Hepatocyte (in vitro differentiated cells): ENCODE measurements around the gene DIAPH2. TPM values are rescaled to one million over a fixed set of nuclear protein-coding genes. Genes with fewer than 3 reads are reported as not detected.

Experiments
- DNase-seq: peaks from one replicate; pipeline ENCODE4 v3.0.0-alpha.2; 2016; ENCODE audit warnings: low spot score
- H2AFZ ChIP-seq: fragments of 200-600 bp; sonication (generic); 2 replicates; pipeline ENCODE4 v1.6.0; 2016; ENCODE audit warnings: antibody characterized with exemption, mild to moderate bottlenecking
- H3K27ac ChIP-seq: fragments of 200-600 bp; sonication (generic); 2 replicates; pipeline ENCODE4 v1.5.1; 2016; ENCODE audit warnings: mild to moderate bottlenecking
- H3K27me3 ChIP-seq: fragments of 200-600 bp; sonication (generic); 2 replicates; pipeline ENCODE4 v1.6.1; 2016
- H3K36me3 ChIP-seq: fragments of 200-600 bp; sonication (generic); replicated peaks from 2 replicates; pipeline ENCODE4 v1.5.1; 2016; ENCODE audit warnings: low read depth; ENCODE audit not compliant: insufficient read depth
- H3K4me1 ChIP-seq: fragments of 200-600 bp; sonication (generic); 2 replicates; pipeline ENCODE4 v1.5.1; 2016; ENCODE audit warnings: mild to moderate bottlenecking, moderate library complexity; ENCODE audit not compliant: insufficient read depth
- H3K4me2 ChIP-seq: fragments of 200-600 bp; sonication (generic); 2 replicates; pipeline ENCODE4 v1.6.0; 2016
- H3K4me3 ChIP-seq: fragments of 200-600 bp; sonication (generic); 2 replicates; pipeline ENCODE4 v1.5.1; 2016; ENCODE audit warnings: mild to moderate bottlenecking
- H3K79me2 ChIP-seq: fragments of 200-600 bp; sonication (generic); 2 replicates; pipeline ENCODE4 v1.6.0; 2017; ENCODE audit warnings: mild to moderate bottlenecking
- H3K9me2 ChIP-seq: fragments of 200-600 bp; sonication (generic); replicated peaks from 2 replicates; pipeline ENCODE4 v1.6.0; 2017; ENCODE audit warnings: mild to moderate bottlenecking; ENCODE audit not compliant: insufficient read depth
- H3K9me3 ChIP-seq: fragments of 200-600 bp; sonication (generic); 2 replicates; pipeline ENCODE4 v1.5.1; 2016; ENCODE audit warnings: low read depth, mild to moderate bottlenecking
- H4K20me1 ChIP-seq: fragments of 200-600 bp; sonication (generic); 2 replicates; pipeline ENCODE4 v1.6.0; 2016; ENCODE audit warnings: mild to moderate bottlenecking; ENCODE audit not compliant: insufficient read depth, poor library complexity, severe bottlenecking
- EZH2 ChIP-seq: fragments of 200-600 bp; sonication (generic); IDR thresholded peaks from 2 replicates; pipeline ENCODE4 v1.6.1; 2016; ENCODE audit warnings: antibody characterized with exemption, mild to moderate bottlenecking, borderline replicate concordance
- EZH2phosphoT487 ChIP-seq: fragments of 200-600 bp; sonication (generic); IDR thresholded peaks from one replicate; pipeline ENCODE4 v1.6.1; 2018; ENCODE audit warnings: antibody characterized with exemption, mild to moderate bottlenecking, low read depth, moderate library complexity; ENCODE audit not compliant: unreplicated experiment, severe bottlenecking
- WGBS: methylation state at CpG from one replicate; pipeline ENCODE4 v1.1.6; 2016; ENCODE audit warnings: low lambda C conversion rate; ENCODE audit errors: missing lambda C conversion rate; 5-methylcytosine and 5-hydroxymethylcytosine counted together
- polyA plus RNA-seq: library from polyadenylated mRNA; unstranded; fragments of >200 nt; fragmentation: Nextera tagmentation; extraction: Ambion mirVana; gene quantifications from 2 replicates; pipeline ENCODE4 v1.2.1, GENCODE V29; 2016
- total RNA-seq: library from RNA; depleted of rRNA; stranded (reverse); fragments of >200 nt; gene quantifications from 2 replicates; pipeline ENCODE4 v1.2.3, GENCODE V29; 2014
- TF ChIP-seq, protein P1 (sequence below): fragments of 200-600 bp; sonication (generic); IDR thresholded peaks from 2 replicates; pipeline ENCODE4 v1.5.1; 2016; ENCODE audit warnings: antibody characterized with exemption, mild to moderate bottlenecking; ENCODE audit not compliant: poor library complexity

The DIAPH2 gene
- total and polyA plus RNA-seq, 2 experiments from 2014 or later, result 14.8 to 32.4 TPM

DNA sequence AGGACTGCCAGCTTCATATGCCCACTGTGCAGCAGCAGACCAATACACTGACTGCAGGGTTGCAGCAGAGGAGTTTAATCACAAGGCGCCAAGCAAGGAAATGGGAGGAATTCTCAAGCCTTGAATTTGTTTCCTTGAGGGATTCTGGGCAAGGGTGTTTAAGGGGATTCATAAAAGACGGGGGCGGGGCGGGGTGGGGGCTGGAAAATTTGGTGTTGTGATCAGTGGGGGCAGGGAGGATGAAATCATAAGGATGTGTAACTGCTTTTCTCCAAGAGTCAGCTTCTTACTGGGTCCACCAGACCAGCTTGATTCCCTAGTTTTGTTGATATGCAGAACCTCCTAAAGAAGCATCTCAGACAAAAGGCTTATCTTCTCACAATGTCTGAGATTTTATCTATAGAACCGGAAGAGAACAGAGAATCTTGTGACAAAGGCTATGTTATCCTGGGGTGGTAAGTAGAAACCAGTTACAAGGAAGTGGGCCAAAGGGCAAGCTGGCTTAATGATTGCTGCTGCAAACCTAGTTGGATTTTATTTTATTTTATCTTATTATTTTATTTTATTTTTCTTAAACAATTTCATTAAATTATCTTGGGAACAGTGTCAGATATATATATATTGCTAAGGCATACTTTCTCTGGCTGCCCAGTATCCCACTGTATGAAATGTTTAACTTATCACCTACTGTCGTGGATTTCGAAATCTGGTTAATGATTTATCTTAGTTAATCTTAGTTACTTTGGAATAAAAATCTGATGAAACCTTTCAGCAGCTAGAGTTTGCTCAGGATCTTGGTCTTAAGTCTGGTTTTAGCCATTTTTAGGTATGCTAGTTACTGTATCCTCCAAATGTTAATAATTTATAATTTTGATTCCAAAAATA, 475.5 kb downstream of the DIAPH2 start:
- Histone ChIP-seq H3K27ac (peak overlapping the region; percentile 6), H3K27me3 (no peaks in the 10 kb centered on the region), H3K36me3 (no peaks in the 10 kb centered on the region), H3K9me3 (no peaks in the 10 kb centered on the region), H3K4me3 (no peak overlapping the region), H3K4me1 (no peaks in the 10 kb centered on the region), H3K4me2 (peak overlapping the region; percentile 9), H3K79me2 (no peaks in the 10 kb centered on the region), H3K9me2 (no peaks in the 10 kb centered on the region), H4K20me1 (no peaks in the 10 kb centered on the region), H2AFZ (no peak overlapping the region)
- 39% methylated on average over 6 of the region's 7 CpGs for WGBS
- DNase-seq, result peak; percentile 22
- TF ChIP-seq, protein P1, sequence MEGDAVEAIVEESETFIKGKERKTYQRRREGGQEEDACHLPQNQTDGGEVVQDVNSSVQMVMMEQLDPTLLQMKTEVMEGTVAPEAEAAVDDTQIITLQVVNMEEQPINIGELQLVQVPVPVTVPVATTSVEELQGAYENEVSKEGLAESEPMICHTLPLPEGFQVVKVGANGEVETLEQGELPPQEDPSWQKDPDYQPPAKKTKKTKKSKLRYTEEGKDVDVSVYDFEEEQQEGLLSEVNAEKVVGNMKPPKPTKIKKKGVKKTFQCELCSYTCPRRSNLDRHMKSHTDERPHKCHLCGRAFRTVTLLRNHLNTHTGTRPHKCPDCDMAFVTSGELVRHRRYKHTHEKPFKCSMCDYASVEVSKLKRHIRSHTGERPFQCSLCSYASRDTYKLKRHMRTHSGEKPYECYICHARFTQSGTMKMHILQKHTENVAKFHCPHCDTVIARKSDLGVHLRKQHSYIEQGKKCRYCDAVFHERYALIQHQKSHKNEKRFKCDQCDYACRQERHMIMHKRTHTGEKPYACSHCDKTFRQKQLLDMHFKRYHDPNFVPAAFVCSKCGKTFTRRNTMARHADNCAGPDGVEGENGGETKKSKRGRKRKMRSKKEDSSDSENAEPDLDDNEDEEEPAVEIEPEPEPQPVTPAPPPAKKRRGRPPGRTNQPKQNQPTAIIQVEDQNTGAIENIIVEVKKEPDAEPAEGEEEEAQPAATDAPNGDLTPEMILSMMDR, result no peak
- no peak for TF ChIP-seq EZH2
- no peak for TF ChIP-seq EZH2phosphoT487

DNA sequence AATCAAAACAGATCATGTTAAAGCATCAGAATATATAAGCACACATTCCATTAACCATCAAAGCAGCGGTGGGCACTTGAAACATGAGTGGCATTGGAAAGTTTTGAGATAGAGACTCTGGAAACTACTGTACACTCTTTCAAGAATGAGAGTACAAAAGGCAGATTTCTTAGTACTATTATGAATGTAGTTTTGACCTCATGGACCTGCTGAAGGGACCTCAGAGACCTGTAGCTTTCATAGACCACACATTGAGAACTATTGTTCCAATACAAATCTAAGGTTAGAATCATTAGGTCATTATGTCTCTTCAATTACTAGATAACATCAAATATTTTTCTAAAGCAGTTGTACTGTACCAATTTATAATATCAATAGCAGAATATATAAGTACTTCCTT, 482.7 kb downstream of the DIAPH2 start:
- DNase-seq, result no peak
- Histone ChIP-seq H3K79me2 (no peaks in the 10 kb centered on the region), H2AFZ (no peak overlapping the region), H3K4me3 (no peak overlapping the region), H3K4me1 (no peaks in the 10 kb centered on the region), H3K9me2 (no peaks in the 10 kb centered on the region), H4K20me1 (no peaks in the 10 kb centered on the region), H3K4me2 (no peak overlapping the region), H3K36me3 (no peaks in the 10 kb centered on the region), H3K27ac (no peak overlapping the region), H3K9me3 (no peaks in the 10 kb centered on the region), H3K27me3 (no peaks in the 10 kb centered on the region)
- TF ChIP-seq, protein P1, result no peak
- no peak for TF ChIP-seq EZH2phosphoT487
- TF ChIP-seq EZH2, result no peak
- WGBS, result 88% methylated on average over 1 of the region's 1 CpG

DNA sequence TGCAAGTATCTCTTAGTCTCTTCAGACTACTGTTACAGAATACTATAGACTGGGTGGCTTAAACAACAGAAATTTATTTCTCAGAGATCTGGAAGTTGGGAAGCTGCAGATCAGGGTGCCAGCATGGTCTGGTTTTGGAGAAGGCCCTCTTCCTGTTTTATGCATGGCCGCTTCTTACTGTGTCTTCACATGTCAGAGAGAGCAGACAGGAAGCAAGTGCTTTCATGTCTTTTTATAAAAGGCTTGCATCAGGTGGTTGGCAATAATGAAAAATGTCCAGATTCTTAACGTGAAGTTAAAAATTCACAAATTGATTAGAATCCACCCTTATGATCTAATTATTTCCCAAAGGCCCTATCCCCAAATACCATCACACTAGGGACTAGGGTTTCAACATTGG, 484.0 kb downstream of the DIAPH2 start:
- TF ChIP-seq EZH2phosphoT487 (no peak), EZH2 (no peak)
- TF ChIP-seq, protein P1, result no peak
- Histone ChIP-seq H3K4me1 (no peaks in the 10 kb centered on the region), H2AFZ (no peak overlapping the region), H4K20me1 (no peaks in the 10 kb centered on the region), H3K4me2 (no peak overlapping the region), H3K9me2 (no peaks in the 10 kb centered on the region), H3K4me3 (no peak overlapping the region), H3K27ac (no peak overlapping the region), H3K27me3 (no peaks in the 10 kb centered on the region), H3K36me3 (no peaks in the 10 kb centered on the region), H3K9me3 (no peaks in the 10 kb centered on the region), H3K79me2 (no peaks in the 10 kb centered on the region)
- no peak for DNase-seq
- WGBS, result 94% methylated on average over 2 of the region's 2 CpGs
